COLO668 (cell line): ENCODE results near the gene PBRM1.
A peak's percentile ranks its signal among the peaks of the same experiment; 100 is the strongest.

Experiments
- DNase-seq: peaks from one replicate; lab custom pipeline; 2025; ENCODE audit not compliant: unreplicated experiment; lab: John Stamatoyannopoulos, UW

PBRM1 gene

DNA sequence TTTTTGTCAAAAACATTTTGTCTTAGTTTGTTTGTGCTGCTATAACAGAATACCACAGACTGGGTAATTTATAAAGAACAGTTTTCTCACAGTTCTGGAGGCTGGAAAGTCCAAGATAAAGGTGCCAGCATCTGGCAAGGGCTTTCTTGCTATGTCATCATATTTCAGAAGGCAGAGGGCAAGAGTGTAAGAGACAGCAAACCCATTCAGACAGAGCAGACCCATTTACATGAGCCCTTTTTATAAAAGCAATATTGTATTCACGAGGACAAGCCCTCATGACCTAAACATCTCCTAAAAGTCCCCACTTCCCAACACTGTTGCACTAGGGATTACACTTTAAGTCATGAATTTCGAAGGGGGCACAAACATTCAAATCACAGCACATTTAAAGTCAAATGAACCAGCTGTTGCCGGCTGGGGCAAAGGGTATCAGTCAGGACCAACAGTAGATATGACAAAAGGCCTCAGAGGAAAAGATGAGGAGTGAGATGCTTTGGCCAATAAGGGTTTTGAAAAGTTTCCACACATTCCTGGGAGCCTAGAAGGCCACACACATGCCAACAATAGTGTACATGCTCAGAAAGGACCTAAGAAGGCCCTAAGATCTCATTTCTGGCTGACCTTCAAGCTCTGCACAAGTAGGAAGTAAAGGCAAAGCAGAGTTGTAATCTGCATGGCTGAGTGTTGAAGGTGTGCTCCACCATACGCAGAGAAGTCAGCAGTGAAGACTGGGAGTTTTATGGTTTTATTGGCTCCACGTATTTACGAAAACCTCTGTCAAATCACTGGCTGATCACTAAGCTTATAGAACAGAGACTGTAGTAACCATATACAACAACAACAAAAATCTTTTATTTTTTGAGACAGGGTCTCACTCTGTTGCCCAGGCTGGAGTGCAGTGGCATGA, 111.4 kb downstream of the PBRM1 start:
- DNase-seq, result no peak

DNA sequence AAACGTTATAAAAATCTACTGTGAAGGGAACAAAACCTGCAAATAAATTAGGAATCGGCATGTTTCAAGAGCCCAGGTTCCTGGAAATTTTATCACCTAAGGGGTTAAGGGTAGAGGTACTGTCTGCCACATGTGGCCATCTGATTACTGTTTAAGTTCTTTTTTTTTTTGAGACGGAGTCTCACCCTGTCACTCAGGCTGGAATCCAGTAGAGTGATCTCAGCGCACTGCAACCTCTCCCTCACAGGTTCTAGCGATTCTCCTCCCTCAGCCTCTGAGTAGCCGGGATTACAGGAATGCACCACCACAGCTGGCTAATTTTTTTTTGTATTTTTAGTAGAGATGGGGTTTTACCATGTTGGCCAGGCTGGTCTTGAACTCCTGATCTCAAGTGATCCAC, 113.5 kb downstream of the PBRM1 start:
- DNase-seq, result no peak

DNA sequence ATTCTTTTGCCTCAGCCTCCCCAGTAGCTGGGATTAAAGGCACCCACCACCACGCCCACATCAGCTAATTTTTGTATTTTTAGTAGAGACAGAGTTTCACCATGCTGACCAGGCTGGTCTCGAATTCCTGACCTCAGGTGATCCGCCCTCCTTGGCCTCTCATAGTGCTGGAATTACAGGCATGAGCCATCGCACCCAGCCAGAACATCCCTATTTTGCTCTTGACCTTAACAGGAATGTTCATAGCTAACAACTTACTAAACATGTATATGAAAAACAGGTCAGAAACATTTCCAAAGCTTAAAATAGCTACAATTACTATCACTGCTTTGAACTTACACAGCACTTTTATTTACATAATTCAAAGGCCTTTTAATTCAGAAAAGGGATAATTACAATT, 115.6 kb downstream of the PBRM1 start:
- no peak for DNase-seq

- no peak for DNase-seq
These were observed 117.6 kb downstream of the PBRM1 start for GRCh38 chr3:52568069-52568468.

DNA sequence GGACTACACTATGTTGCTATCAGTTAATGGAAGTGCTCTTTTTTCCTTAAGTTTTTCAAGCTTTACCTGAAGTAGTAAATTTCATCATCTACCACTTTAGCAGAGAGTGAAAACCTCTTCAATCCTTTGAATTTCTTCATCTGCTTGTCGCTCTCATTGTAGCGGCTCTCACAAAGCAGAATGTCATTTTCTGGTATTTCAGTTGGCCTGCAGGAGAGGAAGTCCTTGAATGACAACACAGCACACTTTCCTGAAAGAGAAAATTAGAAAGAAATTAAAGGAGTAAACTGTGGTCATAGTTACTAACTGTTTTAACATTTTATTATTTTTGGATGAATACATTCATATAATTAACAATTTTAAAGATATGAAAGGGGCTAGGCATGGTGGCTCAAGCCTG, 121.7 kb downstream of the PBRM1 start:
- no peak for DNase-seq

GRCh38 chr3:52561028-52561747, 124.5 kb downstream of the PBRM1 start:
- no peak for DNase-seq

- no peak for DNase-seq
These were observed 127.3 kb downstream of the PBRM1 start for GRCh38 chr3:52558436-52558835.

- no peak for DNase-seq
These were observed 128.4 kb downstream of the PBRM1 start for GRCh38 chr3:52557011-52557960.

GRCh38 chr3:52555056-52555455, 130.7 kb downstream of the PBRM1 start:
- DNase-seq, result no peak

DNA sequence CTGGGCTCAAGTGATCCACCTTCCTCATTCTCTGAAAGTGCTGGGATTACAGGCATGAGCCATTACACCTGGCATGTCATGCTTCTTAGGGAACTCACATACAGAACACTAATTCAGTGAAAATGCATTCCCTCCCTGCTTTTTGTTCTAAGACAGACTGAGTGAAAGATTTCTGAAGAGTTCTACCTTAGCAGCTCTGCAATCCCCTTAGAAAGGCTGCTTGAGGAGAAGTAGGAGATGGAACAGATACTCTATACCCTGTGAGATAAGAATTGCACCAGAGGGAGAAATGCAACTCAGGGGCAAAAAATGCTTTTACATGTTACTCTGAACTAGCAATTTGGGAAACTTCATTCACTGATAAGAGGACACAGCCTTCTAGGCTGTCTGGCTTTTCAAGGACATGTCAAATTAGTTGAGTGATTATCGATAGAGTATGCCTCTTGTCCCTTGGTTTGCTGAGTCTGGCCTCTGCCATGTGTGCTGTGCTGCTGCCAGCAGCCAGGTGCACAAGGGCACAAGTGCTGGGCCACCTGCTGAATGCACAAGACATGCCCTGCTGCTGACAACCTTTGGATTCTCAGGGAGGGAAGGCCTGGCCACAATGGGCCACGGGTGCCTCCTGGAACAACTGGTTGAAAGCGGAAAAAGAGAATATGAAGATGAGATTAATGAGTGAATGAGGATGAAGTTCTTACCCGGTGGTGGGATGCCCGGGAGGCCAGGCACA, 131.5 kb downstream of the PBRM1 start:
- DNase-seq, result peak; percentile 5

DNA sequence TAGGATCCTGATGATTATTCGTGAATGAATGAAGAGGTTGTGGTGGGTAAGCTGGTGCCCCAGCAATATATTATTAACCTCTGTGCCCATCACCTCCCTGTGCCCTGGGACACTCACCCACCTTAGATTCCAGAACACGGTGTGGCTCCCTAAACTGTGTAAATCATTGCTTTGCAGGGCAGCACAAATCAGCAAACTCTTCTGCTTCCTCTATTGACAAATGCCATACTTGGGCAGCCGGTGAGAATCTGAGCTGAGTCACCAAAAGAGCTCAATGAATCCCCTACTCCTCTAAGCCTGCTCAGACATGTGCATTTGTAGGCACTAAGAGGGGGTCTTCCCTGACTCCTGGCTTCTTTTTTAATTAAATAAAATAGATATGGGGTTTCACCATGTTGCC, 133.6 kb downstream of the PBRM1 start:
- no peak for DNase-seq

GRCh38 chr3:52551118-52551517, 134.6 kb downstream of the PBRM1 start:
- DNase-seq, result no peak

DNA sequence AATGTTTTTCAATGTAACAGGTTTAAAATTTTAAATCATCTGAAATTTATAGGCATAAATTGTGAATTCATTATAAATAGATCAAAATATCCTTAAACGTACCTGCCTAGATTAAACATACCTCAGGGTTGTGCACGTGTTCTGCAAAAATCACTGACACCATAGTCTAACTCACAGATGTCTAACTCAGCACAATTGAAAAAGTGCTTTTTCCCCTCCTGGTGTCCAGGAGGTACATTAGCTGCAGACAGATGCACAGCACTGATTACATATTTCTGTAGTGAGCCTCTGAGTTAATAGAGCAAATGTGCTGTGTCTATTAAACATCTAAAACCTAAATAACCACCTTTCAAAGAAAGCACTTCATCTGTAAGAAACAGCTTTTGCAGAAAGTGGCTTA, 138.6 kb downstream of the PBRM1 start:
- no peak for DNase-seq

DNA sequence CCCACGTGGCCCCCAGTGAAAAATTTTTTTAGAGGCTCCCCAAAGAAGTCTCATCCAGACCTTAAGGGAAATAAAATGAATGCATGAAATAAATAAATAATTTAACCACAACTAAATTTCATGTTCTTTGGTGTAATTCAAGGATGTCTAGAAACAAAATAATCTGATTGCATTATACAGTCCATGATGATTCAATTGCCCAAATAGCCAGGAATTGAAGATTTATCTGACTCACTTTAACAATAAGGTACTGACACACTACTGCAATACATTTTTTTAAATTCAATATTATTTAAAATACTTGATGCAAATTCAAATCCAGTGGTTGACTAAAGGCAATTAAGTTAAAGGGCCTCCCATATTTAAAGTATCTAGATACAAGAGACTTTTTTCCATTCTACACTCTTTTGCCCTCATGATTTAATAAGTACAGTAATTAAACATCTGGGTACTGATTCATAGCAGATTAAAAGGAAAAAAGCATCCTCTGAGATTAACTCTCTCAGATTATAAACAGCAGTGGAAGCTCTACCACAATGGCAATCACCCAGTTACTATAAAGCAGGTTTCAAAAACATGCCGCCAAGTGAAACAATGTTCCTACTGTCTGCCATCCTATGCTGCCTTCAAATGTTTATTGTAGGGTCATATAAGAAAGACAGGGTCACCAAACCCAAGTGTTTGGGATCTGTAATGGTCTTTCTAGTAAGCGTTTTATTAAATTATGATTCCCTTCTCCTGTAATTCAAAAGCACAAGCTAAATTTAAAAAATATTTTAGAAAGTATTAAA, 139.4 kb downstream of the PBRM1 start:
- no peak for DNase-seq

DNA sequence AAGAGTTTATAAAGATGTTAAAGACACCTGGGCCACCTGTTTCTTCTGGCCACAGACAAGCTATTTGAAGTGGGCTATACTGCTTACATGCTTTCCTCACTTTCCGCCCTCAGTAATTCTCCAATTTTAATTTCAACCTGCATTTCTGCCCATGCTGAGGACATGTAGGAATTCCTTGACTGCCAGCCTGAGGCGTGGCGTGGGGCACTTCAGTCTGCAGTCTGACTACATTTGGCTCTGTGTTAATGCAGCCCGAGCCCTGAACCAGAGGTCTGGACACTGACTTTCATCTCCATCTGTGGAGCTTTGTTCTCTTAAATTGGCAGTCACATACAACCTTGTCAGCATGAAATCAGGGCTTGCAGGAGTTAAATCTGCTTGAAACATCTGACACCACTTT, 140.8 kb downstream of the PBRM1 start:
- no peak for DNase-seq

- DNase-seq, result no peak
These were observed 144.7 kb downstream of the PBRM1 start for GRCh38 chr3:52541050-52541449.

DNA sequence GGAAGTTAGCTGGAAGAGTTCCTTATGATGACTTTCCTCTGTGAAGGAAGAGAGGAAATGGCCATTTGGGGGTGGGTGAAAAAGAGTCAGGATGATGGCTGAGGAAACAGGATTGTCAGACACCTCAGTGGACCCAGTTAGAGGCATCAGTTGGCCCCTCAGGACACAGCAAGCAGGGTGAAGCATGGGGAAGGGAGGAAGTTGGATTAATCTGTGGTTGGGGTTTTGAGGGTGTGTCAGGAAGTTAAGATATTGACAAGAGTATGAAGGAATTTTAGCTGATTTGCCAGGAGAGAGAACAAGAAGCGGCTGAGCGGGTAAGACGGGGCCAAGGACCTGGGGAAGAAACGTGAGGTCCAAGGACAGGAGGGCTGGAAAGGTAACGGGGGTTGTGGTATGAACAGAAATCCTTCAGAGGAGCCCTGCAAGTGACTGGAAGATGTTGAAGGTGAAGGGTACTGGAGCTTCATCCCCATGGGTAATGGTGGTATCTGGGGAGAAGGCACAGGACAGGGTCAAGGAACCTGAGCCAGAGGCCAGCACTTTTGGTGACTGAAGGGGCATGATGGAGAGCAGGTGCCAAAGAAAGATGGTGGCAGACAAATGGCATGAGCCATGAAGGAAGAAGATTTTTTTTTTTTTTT, 146.6 kb downstream of the PBRM1 start:
- no peak for DNase-seq

- no peak for DNase-seq
These were observed 147.8 kb downstream of the PBRM1 start for GRCh38 chr3:52537726-52538421.

DNA sequence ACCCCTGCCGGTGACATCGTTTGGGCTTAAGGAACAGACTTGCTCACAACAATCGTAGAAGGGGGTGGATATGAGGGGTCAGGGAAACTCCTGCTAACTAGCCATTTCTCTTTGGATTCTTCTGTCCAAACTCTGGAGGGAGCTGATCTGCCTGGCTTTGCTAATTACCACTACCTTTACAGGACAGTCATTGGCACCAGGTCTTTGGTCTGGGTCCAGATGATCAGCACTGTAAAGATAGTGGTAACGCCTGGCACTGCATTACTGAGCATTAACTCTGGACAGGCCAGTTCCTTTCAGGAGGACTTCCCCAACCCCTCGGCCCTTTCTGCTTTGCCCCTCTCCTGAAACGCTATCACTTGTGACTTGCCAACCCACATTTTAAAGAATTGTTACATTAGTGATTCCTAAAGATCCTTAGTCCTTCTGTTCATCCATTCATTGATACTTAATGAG, 148.5 kb downstream of the PBRM1 start:
- DNase-seq, result no peak
